Subcutaneous adipose tissue (tissue), 4 donors: ENCODE measurements around the gene MYOD1. TPM values are rescaled to one million over a fixed set of nuclear protein-coding genes. Genes with fewer than 3 reads are reported as not detected.

ENCODE experiments used
- total RNA-seq, 4 donors: library from RNA; depleted of rRNA; stranded (reverse); fragments of >200 nt; gene quantifications; one replicate each; pipeline ENCODE4 v1.1.0, GENCODE V29; 2016
- TF ChIP-seq, protein P1 (sequence below): fragments of 450-650 bp; IDR thresholded peaks from one replicate; pipeline ENCODE4 v1.5.1; 2016; ENCODE audit warnings: low read depth, mild to moderate bottlenecking, control low read depth, antibody characterized with exemption, moderate library complexity

The MYOD1 gene
- total RNA-seq, 4 donors from 2014 or later, result not detected

DNA sequence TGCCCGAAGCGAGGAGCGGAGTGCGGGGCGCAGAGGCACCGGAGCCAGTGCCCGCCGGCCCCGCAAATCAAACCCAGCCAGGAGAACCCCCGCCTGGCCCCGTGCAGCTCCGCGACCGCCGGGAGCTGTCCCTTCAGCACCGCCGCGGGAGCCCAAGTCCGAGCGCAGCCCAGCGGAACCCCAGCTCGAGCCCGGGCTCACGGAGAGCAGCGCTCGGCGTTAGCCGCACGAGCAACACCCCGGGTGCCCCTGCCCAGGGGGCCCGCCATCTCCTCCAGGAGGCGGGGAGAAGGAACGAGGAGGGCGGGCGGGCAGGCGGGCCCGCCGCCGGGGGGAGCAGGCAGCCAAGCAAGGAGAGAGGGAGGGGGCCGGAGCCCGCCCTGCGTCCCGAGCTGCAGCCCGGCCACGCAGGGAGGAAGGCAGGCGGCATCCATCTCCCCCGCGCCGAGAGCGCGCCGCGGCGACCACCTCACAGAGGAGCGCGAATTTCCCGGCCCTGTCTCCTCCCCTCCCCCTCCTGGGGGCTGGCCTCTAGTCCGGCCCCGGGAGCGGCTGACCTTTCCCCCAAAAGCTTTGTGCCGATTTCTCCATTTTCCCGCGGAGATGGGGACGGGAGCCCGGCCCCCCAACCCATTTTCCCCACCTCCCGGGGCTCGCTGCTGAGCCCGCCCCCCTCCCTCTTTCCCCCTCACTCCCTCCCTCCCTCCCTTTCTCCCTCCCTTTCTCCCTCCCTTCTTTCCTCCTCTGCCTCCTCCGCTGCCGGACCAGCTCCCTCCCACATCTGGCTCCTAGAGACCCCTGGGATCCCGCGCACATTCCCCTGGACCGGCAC lies 15.8 kb downstream of the MYOD1 start:
- TF ChIP-seq, protein P1, sequence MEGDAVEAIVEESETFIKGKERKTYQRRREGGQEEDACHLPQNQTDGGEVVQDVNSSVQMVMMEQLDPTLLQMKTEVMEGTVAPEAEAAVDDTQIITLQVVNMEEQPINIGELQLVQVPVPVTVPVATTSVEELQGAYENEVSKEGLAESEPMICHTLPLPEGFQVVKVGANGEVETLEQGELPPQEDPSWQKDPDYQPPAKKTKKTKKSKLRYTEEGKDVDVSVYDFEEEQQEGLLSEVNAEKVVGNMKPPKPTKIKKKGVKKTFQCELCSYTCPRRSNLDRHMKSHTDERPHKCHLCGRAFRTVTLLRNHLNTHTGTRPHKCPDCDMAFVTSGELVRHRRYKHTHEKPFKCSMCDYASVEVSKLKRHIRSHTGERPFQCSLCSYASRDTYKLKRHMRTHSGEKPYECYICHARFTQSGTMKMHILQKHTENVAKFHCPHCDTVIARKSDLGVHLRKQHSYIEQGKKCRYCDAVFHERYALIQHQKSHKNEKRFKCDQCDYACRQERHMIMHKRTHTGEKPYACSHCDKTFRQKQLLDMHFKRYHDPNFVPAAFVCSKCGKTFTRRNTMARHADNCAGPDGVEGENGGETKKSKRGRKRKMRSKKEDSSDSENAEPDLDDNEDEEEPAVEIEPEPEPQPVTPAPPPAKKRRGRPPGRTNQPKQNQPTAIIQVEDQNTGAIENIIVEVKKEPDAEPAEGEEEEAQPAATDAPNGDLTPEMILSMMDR, result no peak

GRCh38 chr11:17735818-17736578 lies 16.6 kb downstream of the MYOD1 start:
- TF ChIP-seq, protein P1, result no peak

- TF ChIP-seq, protein P1, result no peak
Observed at GRCh38 chr11:17736579-17736893, 17.2 kb downstream of the MYOD1 start.

DNA sequence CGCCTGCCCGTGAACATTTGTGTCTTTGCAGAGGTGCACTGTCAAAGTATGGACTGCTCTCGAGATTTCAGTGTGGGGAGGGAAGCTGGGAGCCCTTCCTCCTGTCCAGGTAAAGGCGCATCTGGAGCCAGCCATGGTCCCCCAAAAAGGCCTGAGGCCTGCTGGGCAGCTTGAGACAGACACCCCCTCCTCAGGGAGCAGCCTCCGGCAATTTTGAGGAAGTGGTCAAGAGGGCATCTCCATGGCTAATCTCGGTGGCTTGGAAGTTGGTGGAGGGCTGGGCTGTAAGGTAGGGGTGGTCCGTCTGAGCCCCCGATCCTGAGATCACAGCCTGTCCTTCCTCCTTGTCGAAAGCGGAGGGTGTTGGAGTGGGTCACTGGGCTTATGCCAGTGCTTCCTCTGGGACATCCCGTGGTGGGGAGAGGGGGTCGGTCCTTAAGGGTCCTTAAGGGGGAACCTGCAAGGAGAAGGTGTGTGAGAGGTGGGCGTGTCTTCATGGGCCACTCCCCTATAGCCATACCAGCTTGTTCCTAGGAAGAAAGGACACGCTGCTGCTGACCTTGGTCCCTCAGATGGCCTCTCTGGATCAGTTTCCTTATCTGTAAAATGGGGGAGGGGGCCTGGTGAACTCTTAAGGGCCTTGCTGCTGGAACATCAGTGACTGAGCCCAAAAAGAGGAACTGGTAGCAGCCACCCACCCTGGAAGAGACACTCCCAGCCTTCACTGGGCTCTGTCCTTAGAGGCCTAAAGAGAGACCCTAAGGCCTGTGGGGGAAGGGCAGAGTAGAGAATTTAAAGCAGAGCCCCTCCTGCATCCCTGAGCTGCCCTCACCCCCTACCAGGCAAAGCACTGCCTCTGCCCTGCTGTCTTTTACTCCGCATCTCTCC lies 17.8 kb downstream of the MYOD1 start:
- TF ChIP-seq, protein P1, result no peak

DNA sequence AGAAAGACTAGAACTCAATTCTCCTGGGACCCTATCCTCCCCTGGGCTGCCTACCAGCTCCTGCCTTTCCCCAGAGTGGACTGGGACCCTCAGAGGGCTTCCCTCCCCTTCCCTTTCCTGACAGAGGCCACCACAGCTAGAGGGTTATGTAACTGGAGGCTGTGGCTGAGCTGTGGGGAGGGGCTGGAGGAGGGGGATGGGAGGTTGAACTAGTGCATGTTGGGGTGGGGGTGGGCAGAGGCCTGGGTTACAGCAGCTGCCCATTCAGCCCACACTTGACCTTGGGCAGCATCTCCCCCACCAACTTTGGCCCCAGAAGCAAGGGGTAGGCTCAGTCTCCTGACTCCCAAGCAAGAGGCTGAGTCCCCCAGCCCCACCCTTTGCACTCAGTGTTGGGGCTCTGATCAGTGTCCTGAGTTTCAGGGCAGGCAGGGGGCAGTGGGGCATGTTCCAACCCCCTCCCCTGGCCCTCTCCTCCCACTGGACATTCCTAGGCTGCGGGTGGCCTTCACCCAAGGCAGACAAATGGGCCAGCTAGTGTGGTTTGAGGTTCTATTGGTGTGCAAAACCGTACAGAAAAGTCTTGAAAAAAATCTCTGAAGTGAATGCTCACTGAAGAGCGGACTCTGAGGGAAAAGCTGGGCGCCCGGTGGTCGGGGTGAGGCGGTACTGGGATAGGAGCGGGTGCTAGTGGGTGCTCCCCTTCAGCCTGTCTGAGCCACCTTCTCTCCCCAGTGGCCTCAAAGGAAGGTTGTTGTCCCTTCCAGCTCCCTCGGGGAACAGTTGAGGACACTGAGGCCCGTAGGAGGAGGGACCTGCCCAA lies 19.0 kb downstream of the MYOD1 start:
- TF ChIP-seq, protein P1, result no peak

GRCh38 chr11:17739945-17740338 lies 20.6 kb downstream of the MYOD1 start:
- TF ChIP-seq, protein P1, result no peak
